Activated CD8-positive, alpha-beta memory T cell treated with anti-CD3 and anti-CD28 coated beads for 24 hours (primary cell): Measurements from ENCODE around the gene GNG13.

Experiments used
- DNase-seq: peaks from one replicate; pipeline ENCODE4 v3.0.0-alpha.2; 2020

The GNG13 gene

DNA sequence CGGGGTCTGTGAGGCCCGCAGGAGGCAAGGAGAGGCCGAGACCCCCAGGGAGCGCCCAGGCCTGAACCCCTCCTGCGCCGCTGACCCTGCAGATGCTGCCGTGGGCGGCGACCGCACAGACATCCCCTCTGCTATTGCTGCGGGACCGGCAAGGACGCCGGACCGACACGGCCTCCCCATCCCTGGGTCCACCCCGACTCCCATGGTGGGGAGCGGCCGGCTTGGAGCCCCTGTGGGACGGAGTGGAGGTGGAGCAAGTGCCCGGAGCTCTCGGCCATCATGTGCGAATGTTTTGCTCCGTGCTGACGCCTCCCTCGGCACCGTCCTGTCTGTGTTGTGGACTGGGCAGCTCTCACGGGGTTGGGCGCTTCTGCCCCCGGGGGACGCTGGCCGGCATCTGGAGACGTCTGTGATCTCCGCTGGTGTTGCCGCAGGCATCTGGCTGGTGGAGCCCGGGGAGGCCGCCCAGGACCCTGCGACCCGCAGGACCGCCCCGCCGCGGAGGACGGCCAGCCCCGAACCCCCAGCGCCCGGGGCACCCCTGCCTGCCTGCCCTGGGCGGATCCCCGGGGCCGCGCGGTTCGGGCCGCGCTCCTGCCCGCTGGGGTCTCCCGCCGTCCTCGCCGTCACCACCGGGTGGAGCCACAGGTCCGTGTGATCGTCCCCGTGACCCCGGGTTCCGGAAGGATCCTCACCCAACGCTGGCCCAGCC is 12.8 kb upstream of the GNG13 start:
- peak; percentile 86 for DNase-seq

- DNase-seq, result no peak
Observed at GRCh38 chr16:808085-808386, 7.5 kb upstream of the GNG13 start.

GRCh38 chr16:807347-808084 is 7.0 kb upstream of the GNG13 start:
- DNase-seq, result peak; percentile 93

GRCh38 chr16:805474-805873 is 4.9 kb upstream of the GNG13 start:
- DNase-seq, result no peak

- no peak for DNase-seq
Observed at GRCh38 chr16:804193-805048, 3.9 kb upstream of the GNG13 start.

- DNase-seq, result no peak
Observed at GRCh38 chr16:803754-804080, 3.2 kb upstream of the GNG13 start.

DNA sequence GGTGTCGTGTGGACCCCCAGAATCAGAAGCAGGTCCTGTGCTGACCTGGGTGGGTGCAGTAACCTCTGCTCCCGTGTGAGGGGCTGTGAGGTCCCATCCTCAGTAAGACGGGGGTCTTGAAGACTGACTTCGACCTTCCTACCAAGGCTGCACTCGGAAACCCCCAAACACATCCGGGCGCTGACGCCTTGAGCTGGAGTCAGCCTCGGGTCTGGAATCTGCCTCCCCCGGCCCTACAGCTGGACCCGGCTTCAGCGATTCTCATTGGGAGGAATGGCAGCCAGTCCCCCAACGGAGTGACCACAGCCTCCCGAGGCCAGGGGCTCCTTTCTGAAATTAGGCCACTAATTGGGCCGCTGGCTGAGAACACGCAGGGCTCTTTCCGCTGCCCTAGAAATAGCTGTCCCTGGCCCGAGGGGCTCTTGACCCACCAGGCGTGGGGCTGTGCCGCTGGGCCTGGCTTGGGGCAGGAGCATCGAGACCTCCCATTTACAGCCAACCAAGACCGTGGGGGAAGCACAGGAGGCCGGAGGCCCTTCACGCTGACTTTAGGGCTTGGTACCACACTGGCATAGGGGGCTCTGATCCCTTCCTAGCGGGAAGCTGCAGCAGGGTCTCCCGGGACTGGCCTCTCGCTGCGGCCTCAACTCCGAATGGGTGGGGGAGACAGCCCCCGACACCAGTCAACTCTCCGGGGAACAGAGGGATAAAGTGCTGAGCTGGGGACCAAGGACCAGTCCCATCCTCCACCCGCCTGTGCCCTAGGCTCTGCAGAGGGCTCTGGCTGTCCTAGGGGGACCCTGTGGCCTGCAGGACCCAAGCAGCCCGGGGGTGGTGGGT is 2.6 kb upstream of the GNG13 start:
- no peak for DNase-seq

GRCh38 chr16:802461-802860 is 1.9 kb upstream of the GNG13 start:
- DNase-seq, result no peak

- DNase-seq, result no peak
Observed at GRCh38 chr16:801584-802363, 1.2 kb upstream of the GNG13 start.

DNA sequence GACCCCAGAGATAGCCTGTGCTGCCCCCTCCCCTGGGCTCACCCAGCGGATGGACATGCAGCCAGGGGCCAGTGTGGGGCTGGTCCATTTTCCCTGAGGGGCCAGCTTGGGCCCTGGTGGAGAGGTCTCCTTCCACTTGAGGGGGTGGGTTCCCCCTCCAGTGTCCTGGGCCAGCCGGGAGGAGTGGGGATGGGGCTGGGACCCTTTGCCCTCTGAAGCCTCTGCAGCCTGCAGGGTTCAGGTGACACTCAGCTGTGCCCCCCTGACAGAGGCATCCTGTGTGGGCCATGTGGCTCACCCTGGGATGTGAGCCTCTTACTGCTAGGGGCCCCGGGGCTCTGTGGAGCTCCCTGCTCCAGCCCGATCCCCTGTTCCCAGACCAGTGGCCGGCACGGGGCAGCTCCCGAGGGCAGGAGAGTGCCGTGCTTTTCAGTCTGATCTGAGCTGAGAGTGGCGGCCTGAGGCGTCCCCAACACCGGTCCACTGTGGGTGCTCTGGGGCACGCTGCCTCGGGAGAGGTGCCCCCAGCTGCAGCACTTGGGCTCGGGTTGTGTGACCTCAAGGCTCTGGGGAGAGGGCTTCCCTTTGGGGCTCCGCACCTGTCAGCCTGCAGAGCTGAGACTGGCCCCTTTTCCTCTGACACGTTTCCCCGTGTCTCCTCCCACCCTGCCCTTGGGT is 439 bp upstream of the GNG13 start:
- no peak for DNase-seq

- DNase-seq, result no peak
Observed at GRCh38 chr16:799111-799947, 1.2 kb downstream of the GNG13 start.

DNA sequence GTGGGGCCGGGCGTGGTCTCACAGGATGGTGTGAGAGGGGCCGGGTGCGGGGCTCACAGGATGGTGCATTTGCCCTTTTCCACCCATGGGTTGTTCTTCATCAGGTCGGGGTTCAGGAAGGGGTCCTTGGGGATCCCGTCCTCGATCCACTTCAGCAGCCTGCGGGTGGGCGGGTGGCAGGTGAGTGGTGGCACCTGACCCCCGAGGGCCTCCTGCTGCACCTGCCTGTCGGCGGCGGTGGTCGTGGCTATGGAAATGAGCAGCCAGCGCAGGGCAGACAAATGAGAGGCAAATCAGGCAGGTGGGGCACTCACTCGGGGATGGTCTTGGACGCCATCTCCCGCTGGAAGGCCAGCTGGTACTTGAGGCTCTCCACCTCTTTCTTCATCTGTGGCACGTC is 1.9 kb downstream of the GNG13 start:
- DNase-seq, result no peak

DNA sequence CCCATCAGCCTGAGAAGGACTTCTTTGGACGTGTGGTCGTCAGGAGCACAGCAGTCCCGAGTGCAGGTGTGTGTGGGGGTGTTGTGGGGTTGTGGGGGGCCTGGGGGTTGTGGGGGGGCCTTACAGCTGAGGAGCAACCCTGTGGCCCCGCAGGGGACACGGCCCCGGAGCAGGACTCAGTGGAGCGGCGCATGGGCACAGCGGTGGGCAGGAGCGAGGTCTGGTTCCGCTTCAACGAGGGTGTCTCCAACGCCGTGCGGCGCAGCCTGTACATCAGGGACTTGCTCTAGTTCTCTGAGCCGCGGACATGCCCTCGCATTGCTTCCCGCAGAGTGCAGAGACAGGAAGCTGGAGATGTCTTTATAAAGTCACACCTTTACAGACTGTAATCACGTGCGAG is 2.8 kb downstream of the GNG13 start:
- DNase-seq, result no peak

GRCh38 chr16:797120-797420 is 3.5 kb downstream of the GNG13 start:
- DNase-seq, result peak; percentile 70

DNA sequence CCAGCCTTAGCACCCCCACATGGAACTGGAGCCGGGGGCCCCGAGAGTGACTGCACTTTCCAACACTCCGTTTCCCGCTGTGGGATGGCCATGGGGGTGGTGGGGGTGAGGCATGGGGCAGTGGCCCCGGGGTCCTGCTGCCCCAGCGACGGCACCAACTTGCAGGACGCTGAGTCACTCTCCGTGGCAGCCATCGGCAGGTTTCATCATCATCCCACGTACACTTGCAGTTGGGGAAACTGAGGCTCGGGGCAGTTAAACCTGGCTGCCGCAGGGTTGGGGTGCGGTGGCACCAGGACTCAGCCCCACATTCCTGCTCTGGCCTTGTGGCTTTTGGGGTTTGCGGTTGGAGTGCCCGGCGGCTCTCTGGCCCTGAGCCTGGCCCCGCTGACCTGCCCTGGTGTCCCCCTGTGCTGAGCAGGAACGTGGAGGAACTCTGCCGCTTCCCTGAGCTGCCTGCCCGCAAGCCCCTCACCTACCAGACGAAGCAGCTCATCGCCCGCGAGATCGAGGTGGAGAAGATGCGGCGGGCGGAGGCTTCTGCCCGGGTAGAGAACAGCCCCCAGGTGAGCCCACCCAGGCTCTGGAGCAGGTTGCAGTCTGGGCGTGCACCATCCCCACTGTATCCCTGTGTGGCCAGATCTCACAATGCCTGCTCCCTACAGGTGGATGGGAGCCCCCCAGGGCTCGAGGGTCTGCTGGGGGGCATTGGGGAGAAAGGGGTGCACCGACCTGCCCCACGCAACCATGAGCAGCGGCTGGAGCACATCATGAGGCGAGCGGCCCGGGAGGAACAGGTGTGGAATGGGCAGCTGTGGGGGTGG is 4.0 kb downstream of the GNG13 start:
- no peak for DNase-seq

GRCh38 chr16:795580-796229 is 4.8 kb downstream of the GNG13 start:
- DNase-seq, result no peak

GRCh38 chr16:794853-795466 is 5.6 kb downstream of the GNG13 start:
- DNase-seq, result no peak

- DNase-seq, result no peak
Observed at GRCh38 chr16:794091-794822, 6.3 kb downstream of the GNG13 start.
